Epithelial cell of proximal tubule (primary cell): ENCODE measurements around the gene UBE2E3. TPM values are rescaled to one million over a fixed set of nuclear protein-coding genes. Genes with fewer than 3 reads are reported as not detected.
A peak's percentile ranks its signal among the peaks of the same experiment; 100 is the strongest.

Source experiments
- DNase-seq: peaks from one replicate; pipeline ENCODE4 v3.0.0-alpha.2; 2011; ENCODE audit warnings: low read depth
- H3K4me3 ChIP-seq: 2 replicates; pipeline ENCODE4 v1.5.1; 2011; ENCODE audit warnings: low read depth, mild to moderate bottlenecking, low read length
- CTCF ChIP-seq: conservative IDR thresholded peaks from 2 replicates; pipeline ENCODE4 v1.5.1; 2012; ENCODE audit warnings: low read depth, mild to moderate bottlenecking, low read length
- total RNA-seq: library from RNA; depleted of rRNA; stranded (reverse); fragments of >200 nt; gene quantifications from 2 replicates; pipeline ENCODE4 v1.2.3, GENCODE V29; 2015

UBE2E3 gene
- total RNA-seq, 1 donor from 2014 or later = 70.1 TPM

GRCh38 chr2:180975585-180975984 lies 4.8 kb upstream of the UBE2E3 start:
- TF ChIP-seq CTCF = no peak
- no peak overlapping the region for H3K4me3 ChIP-seq
- DNase-seq = no peak

DNA sequence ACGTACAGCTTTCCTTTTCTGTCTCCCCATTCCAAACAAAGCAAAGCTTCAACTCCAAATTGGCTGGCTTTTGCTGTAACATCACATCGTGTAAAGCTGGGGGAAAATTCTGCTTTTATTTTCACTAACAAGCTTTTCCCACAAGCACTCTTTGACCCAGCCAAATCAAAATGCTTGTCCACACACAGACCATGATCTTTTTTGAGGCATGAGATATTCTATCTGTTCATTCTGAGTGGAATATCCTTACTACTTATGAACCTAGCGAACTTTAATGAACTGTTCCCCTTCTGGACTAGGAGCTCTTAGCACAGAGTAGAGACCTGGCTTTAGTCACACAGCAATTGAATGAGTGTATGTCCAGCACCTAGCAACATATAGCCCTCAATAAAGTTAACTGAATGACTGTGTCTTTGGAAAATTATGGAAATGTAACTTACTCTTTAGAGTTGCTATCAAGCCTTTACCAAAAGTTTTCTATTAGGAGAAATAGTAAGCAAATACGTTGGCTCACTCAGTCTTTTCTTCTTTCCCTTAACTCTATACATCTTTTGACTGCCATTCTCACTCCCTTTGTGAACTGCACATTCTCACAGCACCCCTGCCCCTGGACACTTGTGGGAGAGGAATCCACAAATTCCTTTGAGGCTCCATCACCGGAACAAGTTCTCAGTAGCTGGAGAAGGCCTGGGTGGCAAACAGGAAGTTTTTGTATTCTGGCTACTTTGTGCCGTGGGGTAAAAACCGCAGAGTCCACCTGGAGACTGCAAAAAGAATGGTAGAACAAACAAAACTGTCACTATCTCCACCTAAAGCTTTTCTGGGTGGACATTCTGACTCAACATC lies 1.3 kb upstream of the UBE2E3 start:
- peak overlapping the region; percentile 76 for H3K4me3 ChIP-seq
- DNase-seq = no peak
- no peak for TF ChIP-seq CTCF

DNA sequence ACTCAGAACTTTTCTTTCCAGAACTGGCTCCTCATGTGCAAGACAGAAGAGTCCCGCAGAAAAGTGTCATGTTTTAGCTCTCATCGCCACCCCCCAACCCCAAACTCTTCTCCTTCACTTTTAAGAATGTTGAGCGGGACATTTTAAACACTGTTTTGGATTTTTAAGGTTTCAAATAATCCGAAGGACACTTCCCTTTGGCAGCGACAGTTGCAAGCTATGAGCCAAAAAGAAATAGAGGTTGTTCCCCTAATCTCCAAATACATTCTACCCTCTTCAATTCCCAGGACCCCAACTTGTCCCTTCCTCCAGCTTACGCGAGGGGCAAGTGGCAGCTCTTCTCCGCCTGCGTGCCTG lies 678 bp upstream of the UBE2E3 start:
- peak overlapping the region; percentile 76 for H3K4me3 ChIP-seq
- no peak for TF ChIP-seq CTCF
- DNase-seq = no peak

GRCh38 chr2:180980943-180981911 lies 822 bp downstream of the UBE2E3 start:
- DNase-seq = no peak
- H3K4me3 ChIP-seq = peak overlapping the region; percentile 76

GRCh38 chr2:180983468-180984242 lies 3.2 kb downstream of the UBE2E3 start:
- peak overlapping the region; percentile 40 for H3K4me3 ChIP-seq
- DNase-seq = peak; percentile 52
- peak; percentile 40 for TF ChIP-seq CTCF

More at GRCh38 chr2:180980943-180981911, 822 bp downstream of the UBE2E3 start:
- no peak for TF ChIP-seq CTCF

- no peak overlapping the region for H3K4me3 ChIP-seq
- TF ChIP-seq CTCF = no peak
- DNase-seq = no peak
Observed at GRCh38 chr2:180985771-180986395, 5.5 kb downstream of the UBE2E3 start.
